Gastrocnemius medialis (tissue), 4 donors: Measurements from ENCODE around the gene CR1. TPM values are rescaled to one million over a fixed set of nuclear protein-coding genes. Genes with fewer than 3 reads are reported as not detected.
"Not testable (repeated sequence)": the region's sequence is repeated elsewhere in the genome, so short reads cannot be mapped to it uniquely, and the experiment has no call there.

Source experiments
- ATAC-seq, 2 donors: fragments of 150-250 bp; one replicate each; pipeline ENCODE4 v1.9.1; 2016
- DNase-seq, 2 donors: peaks; one replicate each; pipeline ENCODE4 v3.0.0-alpha.2; 2019
- H3K27ac ChIP-seq, 4 donors: fragments of 200-600 bp; sonication (generic); 1 replicate in 1 of 4; 2 replicates in 3 of 4; pipeline ENCODE4 v1.5.1; 2016 to 2018; ENCODE audit warnings: mild to moderate bottlenecking in 2 of 4, moderate library complexity in 1 of 4
- H3K27me3 ChIP-seq, 3 donors: fragments of 200-600 bp; sonication (generic) in 2 of 3; 1 replicate in 1 of 3; 2 replicates in 2 of 3; pipeline versions ENCODE4 v1.5.1 to v1.6.0; 2016 to 2019; ENCODE audit warnings: mild to moderate bottlenecking in 1 of 3, moderate library complexity in 1 of 3
- H3K36me3 ChIP-seq, 2 donors: fragments of 200-600 bp; sonication (generic) in 1 of 2; one replicate each; pipeline ENCODE4 v1.5.1; 2017 to 2018
- H3K4me1 ChIP-seq, 2 donors: fragments of 200-600 bp; sonication (generic) in 1 of 2; one replicate each; pipeline ENCODE4 v1.5.1; 2016 to 2017; ENCODE audit warnings: mild to moderate bottlenecking in 2 of 2
- H3K4me3 ChIP-seq, 4 donors: fragments of 200-600 bp; sonication (generic) in 3 of 4; 1 replicate in 1 of 4; 2 replicates in 3 of 4; pipeline ENCODE4 v1.5.1; 2016 to 2019; ENCODE audit warnings: mild to moderate bottlenecking in 2 of 4
- H3K9me3 ChIP-seq, 3 donors: fragments of 200-600 bp; sonication (generic) in 2 of 3; 1 replicate in 1 of 3; 2 replicates in 2 of 3; pipeline ENCODE4 v1.5.1; 2016 to 2019
- CTCF ChIP-seq, 5 experiments: fragments of 450-650 bp in 3 of 5; fragments of 200-600 bp in 2 of 5; sonication (generic) in 2 of 5; IDR thresholded peaks in 4 of 5; conservative IDR thresholded peaks in 1 of 5; 1 replicate in 4 of 5; 2 replicates in 1 of 5; pipeline ENCODE4 v1.5.1; 2016 to 2019; ENCODE audit warnings: antibody characterized with exemption in 5 of 5, mild to moderate bottlenecking in 3 of 5, moderate library complexity in 3 of 5
- POLR2A ChIP-seq, 2 donors: fragments of 450-650 bp; IDR thresholded peaks; one replicate each; pipeline ENCODE4 v1.6.1; 2017; ENCODE audit warnings: antibody characterized with exemption in 2 of 2, mild to moderate bottlenecking in 2 of 2, moderate library complexity in 2 of 2
- in situ Hi-C, 4 donors: fragments of 200-750 bp; cut with MboI; loops; one replicate each; pipeline versions ENCODE4 v1.15.0 to v1.8.0; 2017; ENCODE audit warnings: low sequenced_read_pairs in 4 of 4
- intact Hi-C: fragments of 100-400 bp; cut with DNase I; formaldehyde crosslinking; loops from one replicate; pipeline ENCODE4 v1.15.1; 2023; ENCODE audit warnings: low total_unique reads
- total RNA-seq, 4 donors: library from RNA; depleted of rRNA; stranded (reverse); fragments of >200 nt; gene quantifications; one replicate each; pipeline versions ENCODE4 v1.1.0 to v1.2.3, GENCODE V29; 2016

The CR1 gene
- total RNA-seq, 4 donors from 2014 or later = 0.66 to 2.4 (median 1.7) TPM

DNA sequence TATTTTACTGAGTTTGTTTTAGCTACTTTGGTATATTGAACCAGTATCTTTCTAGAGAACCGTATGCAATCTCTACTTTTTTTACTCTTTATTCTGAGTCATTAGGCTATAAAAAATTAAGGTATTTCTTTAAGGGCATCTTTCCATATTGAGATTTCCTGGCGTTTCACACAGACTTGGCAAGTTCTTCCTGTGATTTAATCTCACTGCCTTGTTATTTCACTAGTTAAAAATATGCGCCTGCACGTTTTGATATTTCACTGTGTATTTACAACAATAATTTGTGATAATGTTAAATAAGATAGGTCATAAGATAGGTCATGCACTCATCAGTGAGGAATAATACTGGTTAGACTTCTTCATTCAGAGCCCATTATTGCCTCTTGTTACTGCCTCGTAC lies 132.8 kb downstream of the CR1 start:
- Histone ChIP-seq H3K9me3 (no peaks in the 10 kb centered on the region), H3K4me3 (no peak overlapping the region), H3K27ac (no peak overlapping the region), H3K4me1 (no peaks in the 10 kb centered on the region), H3K36me3 (no peaks in the 10 kb centered on the region), H3K27me3 (no peaks in the 10 kb centered on the region)
- no peak for TF ChIP-seq POLR2A (IDR thresholded peaks at IDR 0.05)
- TF ChIP-seq CTCF (IDR thresholded peaks at IDR 0.05 in 4 of 5, conservative IDR thresholded peaks at IDR 0.05 in 1 of 5) = no peak
- in situ Hi-C loops (no loop called here), intact Hi-C loops (no loop called here)
- ATAC-seq = no peak
- no peak for DNase-seq

- Histone ChIP-seq H3K27ac (no peak overlapping the region), H3K4me1 (no peaks in the 10 kb centered on the region), H3K27me3 (no peaks in the 10 kb centered on the region), H3K36me3 (no peaks in the 10 kb centered on the region), H3K4me3 (no peak overlapping the region), H3K9me3 (no peaks in the 10 kb centered on the region)
- intact Hi-C loops = no loop called here
- DNase-seq (no peak), ATAC-seq (no peak)
- in situ Hi-C loops = no loop called here
- TF ChIP-seq POLR2A (IDR thresholded peaks at IDR 0.05) (no peak), CTCF (IDR thresholded peaks at IDR 0.05 in 4 of 5, conservative IDR thresholded peaks at IDR 0.05 in 1 of 5) (no peak)
Measured at GRCh38 chr1:207631137-207631536, 135.2 kb downstream of the CR1 start.

DNA sequence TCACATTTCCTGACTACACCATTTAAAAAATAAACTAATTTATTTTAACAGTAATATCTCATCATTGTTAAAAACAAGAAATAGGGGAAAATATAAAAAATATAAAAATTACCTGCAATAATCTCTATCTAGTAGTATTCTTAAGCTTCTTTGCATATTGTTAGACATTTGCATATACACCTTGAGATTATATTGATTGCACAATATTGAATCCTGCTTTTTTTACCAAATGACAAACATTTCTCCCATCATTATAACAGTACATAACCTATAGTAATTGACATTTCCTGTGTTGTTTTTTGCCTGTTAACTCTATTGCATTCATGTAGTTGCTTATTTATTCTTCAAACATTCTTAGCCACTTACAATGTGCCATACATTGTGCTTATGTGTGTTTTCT lies 137.3 kb downstream of the CR1 start:
- Histone ChIP-seq H3K4me1 (no peaks in the 10 kb centered on the region), H3K27ac (no peak overlapping the region), H3K9me3 (no peaks in the 10 kb centered on the region), H3K4me3 (no peak overlapping the region), H3K36me3 (no peaks in the 10 kb centered on the region), H3K27me3 (no peaks in the 10 kb centered on the region)
- TF ChIP-seq POLR2A (IDR thresholded peaks at IDR 0.05) = no peak
- TF ChIP-seq CTCF (IDR thresholded peaks at IDR 0.05 in 4 of 5, conservative IDR thresholded peaks at IDR 0.05 in 1 of 5) = no peak
- intact Hi-C loops (no loop called here), in situ Hi-C loops (no loop called here)
- no peak for ATAC-seq
- DNase-seq = no peak

GRCh38 chr1:207633699-207634289 lies 137.8 kb downstream of the CR1 start:
- in situ Hi-C loops, H3K27ac ChIP-seq, ATAC-seq, H3K4me3 ChIP-seq, H3K9me3 ChIP-seq, H3K27me3 ChIP-seq, DNase-seq, H3K4me1 ChIP-seq, intact Hi-C loops, H3K36me3 ChIP-seq: not testable (repeated sequence)

DNA sequence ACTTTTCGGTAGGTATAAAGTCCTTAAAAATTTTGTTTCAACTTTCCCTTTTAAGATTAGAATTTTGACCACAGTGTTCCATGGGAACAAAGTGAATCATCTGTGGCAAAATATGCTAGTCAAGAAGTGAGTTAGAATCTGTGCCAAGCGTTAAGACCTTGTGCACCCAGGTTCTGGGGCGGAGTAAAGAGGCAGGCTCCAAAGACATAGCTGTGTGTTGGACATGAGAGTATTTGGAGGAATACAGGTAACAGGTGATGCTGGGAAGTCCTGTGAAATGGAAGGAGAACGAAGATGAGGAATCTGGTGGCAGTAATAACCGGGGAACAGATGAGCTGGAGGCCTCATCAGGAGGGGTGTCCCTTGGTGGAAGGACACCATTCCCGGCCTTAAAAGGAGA lies 138.3 kb downstream of the CR1 start:
- ATAC-seq, H3K4me1 ChIP-seq, intact Hi-C loops, DNase-seq, H3K4me3 ChIP-seq, H3K27me3 ChIP-seq, H3K27ac ChIP-seq, in situ Hi-C loops, H3K36me3 ChIP-seq, H3K9me3 ChIP-seq: not testable (repeated sequence)

DNA sequence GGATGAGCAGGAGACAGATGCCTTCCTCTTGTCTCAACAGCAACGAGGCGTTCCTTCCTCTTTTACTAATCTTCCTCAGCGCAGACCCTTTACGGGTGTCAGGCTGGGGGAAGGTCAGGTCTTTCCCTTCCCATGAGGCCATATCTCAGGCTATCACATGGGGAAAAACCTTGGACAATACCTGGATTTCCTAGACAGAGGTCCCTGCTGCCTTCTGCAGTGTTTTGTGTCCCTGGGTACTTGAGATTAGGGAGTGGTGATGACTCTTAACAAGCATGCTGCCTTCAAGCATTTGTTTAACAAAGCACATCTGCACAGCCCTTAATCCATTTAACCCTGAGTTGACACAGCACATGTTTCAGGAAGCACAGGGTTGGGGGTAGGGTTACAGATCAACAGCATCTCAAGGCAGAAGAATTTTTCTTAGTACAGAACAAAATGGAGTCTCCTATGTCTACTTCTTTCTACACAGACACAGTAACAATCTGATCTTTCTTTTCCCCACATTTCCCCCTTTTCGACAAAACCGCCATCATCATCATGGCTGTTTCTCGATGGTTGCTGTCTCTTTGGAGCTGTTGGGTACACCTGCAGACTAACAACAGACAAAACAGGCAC lies 139.7 kb downstream of the CR1 start:
- H3K4me1 ChIP-seq, H3K27ac ChIP-seq, H3K27me3 ChIP-seq, H3K9me3 ChIP-seq, in situ Hi-C loops, intact Hi-C loops, DNase-seq, H3K36me3 ChIP-seq, ATAC-seq, H3K4me3 ChIP-seq: not testable (repeated sequence)

- H3K36me3 ChIP-seq, H3K4me1 ChIP-seq, H3K27me3 ChIP-seq, H3K4me3 ChIP-seq, H3K27ac ChIP-seq, H3K9me3 ChIP-seq, in situ Hi-C loops, intact Hi-C loops, ATAC-seq, DNase-seq: not testable (repeated sequence)
Measured at GRCh38 chr1:207638487-207639145, 142.7 kb downstream of the CR1 start.

DNA sequence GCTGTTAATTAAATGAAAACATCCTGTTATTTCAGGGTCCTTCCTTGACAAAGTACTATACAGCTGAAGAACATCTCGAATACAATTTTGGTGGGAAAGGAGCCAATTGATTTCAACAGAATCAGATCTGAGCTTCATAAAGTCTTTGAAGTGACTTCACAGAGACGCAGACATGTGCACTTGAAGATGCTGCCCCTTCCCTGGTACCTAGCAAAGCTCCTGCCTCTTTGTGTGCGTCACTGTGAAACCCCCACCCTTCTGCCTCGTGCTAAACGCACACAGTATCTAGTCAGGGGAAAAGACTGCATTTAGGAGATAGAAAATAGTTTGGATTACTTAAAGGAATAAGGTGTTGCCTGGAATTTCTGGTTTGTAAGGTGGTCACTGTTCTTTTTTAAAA lies 143.4 kb downstream of the CR1 start:
- ATAC-seq, H3K4me1 ChIP-seq, H3K36me3 ChIP-seq, H3K9me3 ChIP-seq, H3K4me3 ChIP-seq, H3K27ac ChIP-seq, DNase-seq, in situ Hi-C loops, H3K27me3 ChIP-seq, intact Hi-C loops: not testable (repeated sequence)
